Gastroesophageal sphincter (tissue), 4 donors: ENCODE results near the gene TAF1C. TPM values are rescaled to one million over a fixed set of nuclear protein-coding genes. Genes with fewer than 3 reads are reported as not detected.

Experiments
- ATAC-seq: fragments of 150-250 bp; one replicate; pipeline ENCODE4 v1.9.1; 2016; ENCODE audit warnings: mild to moderate bottlenecking, moderate library complexity
- H3K27ac ChIP-seq, 4 donors: fragments of 200-600 bp; sonication (generic) in 3 of 4; 1 replicate in 3 of 4; 2 replicates in 1 of 4; pipeline ENCODE4 v1.5.1; 2016 to 2019
- H3K27me3 ChIP-seq: fragments of 200-600 bp; sonication (generic); one replicate; pipeline ENCODE4 v1.5.1; 2019
- H3K36me3 ChIP-seq, 2 donors: fragments of 200-600 bp; sonication (generic); one replicate each; pipeline ENCODE4 v1.5.1; 2019; ENCODE audit warnings: control low read depth in 1 of 2
- H3K4me1 ChIP-seq, 3 donors: fragments of 200-600 bp; sonication (generic); 1 replicate in 2 of 3; 2 replicates in 1 of 3; pipeline ENCODE4 v1.5.1; 2016 to 2019; ENCODE audit warnings: control low read depth in 2 of 3
- H3K4me3 ChIP-seq, 2 donors: fragments of 200-600 bp; sonication (generic); one replicate each; pipeline ENCODE4 v1.5.1; 2019; ENCODE audit warnings: mild to moderate bottlenecking in 1 of 2, moderate library complexity in 1 of 2
- H3K9me3 ChIP-seq, 3 donors: fragments of 200-600 bp; sonication (generic); one replicate each; pipeline ENCODE4 v1.5.1; 2017 to 2019; ENCODE audit warnings: control low read depth in 2 of 3
- EP300 ChIP-seq: sonication (generic); formaldehyde crosslinking; IDR thresholded peaks from one replicate; pipeline ENCODE4 v1.6.1; 2017; ENCODE audit warnings: antibody characterized with exemption, mild to moderate bottlenecking
- POLR2A ChIP-seq, 2 donors: fragments of 450-650 bp; IDR thresholded peaks; one replicate each; pipeline ENCODE4 v1.6.1; 2017; ENCODE audit warnings: antibody characterized with exemption in 2 of 2, mild to moderate bottlenecking in 2 of 2, moderate library complexity in 1 of 2
- POLR2AphosphoS5 ChIP-seq: sonication (generic); formaldehyde crosslinking; IDR thresholded peaks from one replicate; pipeline ENCODE4 v1.6.1; 2017; ENCODE audit warnings: antibody characterized with exemption
- WGBS, 2 donors: methylation state at CpG; one replicate each; pipeline ENCODE4 v1.1.5; 2018; ENCODE audit warnings: low coverage in 1 of 2; 5-methylcytosine and 5-hydroxymethylcytosine counted together
- total RNA-seq, 4 donors: library from RNA; depleted of rRNA; stranded (reverse); fragments of >200 nt; gene quantifications; one replicate each; pipeline ENCODE4 v1.1.0, GENCODE V29; 2016
- TF ChIP-seq, protein P1 (sequence below), 4 experiments: fragments of 200-600 bp in 2 of 4; fragments of 450-650 bp in 2 of 4; sonication (generic) in 1 of 4; IDR thresholded peaks; one replicate each; pipeline ENCODE4 v1.5.1; 2017 to 2019; ENCODE audit warnings: antibody characterized with exemption in 4 of 4, mild to moderate bottlenecking in 2 of 4, moderate library complexity in 2 of 4

The TAF1C gene
- total RNA-seq, 4 donors from 2014 or later, result 16.1 to 51.4 (median 33.2) TPM

DNA sequence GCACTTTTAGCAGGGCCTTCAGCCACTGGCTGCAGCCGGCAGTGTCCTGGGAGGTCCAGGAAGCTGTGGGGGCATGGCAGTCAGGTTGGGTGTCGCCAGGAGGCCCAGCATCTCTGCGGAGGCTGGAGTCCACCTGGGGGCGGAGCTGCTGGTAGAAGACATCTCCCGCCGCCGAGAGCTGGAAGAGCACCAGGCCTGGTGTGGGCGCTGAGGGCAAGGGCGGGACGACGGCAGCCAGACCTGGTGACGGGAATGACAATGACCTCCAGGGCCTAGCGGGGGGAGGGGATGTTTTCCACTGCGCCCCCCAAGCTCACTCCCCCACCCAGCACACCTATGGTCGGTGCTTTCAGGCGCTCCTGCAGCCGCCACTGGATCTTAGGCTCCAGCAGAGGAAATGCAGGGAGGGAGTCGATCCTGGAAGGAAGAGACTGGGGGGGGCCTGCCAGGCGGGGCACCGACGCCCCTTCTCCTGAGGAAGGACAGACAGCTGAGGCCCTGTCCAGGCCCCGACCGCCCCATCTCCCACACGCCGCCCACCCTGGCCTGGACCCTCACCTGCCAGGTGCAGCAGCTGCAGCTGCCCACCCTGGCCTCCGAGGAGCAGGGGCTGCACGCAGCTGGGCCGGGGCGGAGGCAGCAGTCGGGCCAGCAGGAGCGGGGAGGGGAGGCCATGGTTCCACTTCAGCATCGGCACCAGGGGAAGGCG is 7.1 kb downstream of the TAF1C start:
- Histone ChIP-seq H3K4me3 (no peak overlapping the region), H3K4me1 (peaks cover 0 to 55% (median 21%) of the 10 kb centered on the region in 3 donors), H3K27ac (peak overlapping the region in 1 of 4 donors; percentile 64), H3K27me3 (no peaks in the 10 kb centered on the region), H3K36me3 (peaks cover 0 to 67% of the 10 kb centered on the region in 2 donors), H3K9me3 (no peaks in the 10 kb centered on the region)
- WGBS, 2 donors, result 93% methylated on average over 6 of the region's 33 CpGs; no CpG with 5 or more reads in 1 of the 2 donors
- no peak for TF ChIP-seq POLR2AphosphoS5
- TF ChIP-seq, protein P1, sequence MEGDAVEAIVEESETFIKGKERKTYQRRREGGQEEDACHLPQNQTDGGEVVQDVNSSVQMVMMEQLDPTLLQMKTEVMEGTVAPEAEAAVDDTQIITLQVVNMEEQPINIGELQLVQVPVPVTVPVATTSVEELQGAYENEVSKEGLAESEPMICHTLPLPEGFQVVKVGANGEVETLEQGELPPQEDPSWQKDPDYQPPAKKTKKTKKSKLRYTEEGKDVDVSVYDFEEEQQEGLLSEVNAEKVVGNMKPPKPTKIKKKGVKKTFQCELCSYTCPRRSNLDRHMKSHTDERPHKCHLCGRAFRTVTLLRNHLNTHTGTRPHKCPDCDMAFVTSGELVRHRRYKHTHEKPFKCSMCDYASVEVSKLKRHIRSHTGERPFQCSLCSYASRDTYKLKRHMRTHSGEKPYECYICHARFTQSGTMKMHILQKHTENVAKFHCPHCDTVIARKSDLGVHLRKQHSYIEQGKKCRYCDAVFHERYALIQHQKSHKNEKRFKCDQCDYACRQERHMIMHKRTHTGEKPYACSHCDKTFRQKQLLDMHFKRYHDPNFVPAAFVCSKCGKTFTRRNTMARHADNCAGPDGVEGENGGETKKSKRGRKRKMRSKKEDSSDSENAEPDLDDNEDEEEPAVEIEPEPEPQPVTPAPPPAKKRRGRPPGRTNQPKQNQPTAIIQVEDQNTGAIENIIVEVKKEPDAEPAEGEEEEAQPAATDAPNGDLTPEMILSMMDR (IDR thresholded peaks at IDR 0.05), result no peak
- no peak for TF ChIP-seq POLR2A (IDR thresholded peaks at IDR 0.05)
- ATAC-seq, result no peak

DNA sequence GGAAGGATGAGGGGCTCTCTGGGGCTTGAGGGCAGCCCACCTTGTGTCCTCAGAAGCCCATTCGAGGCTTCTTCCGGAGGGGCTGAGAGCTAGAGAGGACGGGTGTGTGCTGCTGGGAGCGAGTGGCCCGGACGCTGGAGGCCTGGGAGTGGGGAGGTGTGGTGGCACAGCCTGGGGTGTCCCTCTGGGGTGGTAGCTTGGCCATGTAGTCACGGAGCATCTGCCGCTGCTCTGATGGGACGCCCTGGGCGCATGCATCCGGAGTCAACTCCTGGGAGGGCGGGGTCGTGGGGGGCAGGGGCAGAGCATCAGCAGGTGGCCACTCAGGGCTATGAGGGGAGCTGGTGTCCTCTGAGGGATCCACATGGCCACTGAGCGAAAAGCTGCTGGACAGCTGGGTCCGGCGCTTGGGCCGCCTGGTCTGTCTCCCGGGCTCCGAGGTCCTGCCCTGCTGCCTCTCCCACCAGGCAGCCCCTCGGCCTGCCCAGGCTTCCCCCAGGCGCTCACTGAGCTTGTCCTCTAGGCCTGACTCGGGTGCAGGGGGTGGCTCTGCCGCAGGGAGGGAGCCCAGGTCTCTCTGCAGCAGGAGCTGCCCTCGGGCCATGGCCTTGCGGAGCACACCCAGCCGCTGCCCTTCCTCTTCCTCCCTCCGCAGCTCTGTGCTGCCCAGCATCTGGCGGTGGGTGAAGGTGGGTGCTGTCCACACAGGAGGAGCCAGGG is 7.8 kb downstream of the TAF1C start:
- no peak overlapping the region for H3K4me3 ChIP-seq
- 100% methylated on average over 1 of the region's 28 CpGs; no CpG with 5 or more reads in 1 of the 2 donors for WGBS, 2 donors
- peaks cover 0 to 51% (median 21%) of the 10 kb centered on the region in 3 donors for H3K4me1 ChIP-seq
- no peak for ATAC-seq
- H3K9me3 ChIP-seq, result no peaks in the 10 kb centered on the region
- TF ChIP-seq EP300, result no peak
- TF ChIP-seq POLR2AphosphoS5, result no peak
- TF ChIP-seq POLR2A (IDR thresholded peaks at IDR 0.05), result no peak
- TF ChIP-seq, protein P1 (IDR thresholded peaks at IDR 0.05), result no peak
- peaks cover 0 to 60% of the 10 kb centered on the region in 2 donors for H3K36me3 ChIP-seq
- H3K27ac ChIP-seq, result peak overlapping the region in 2 of 4 donors; percentile 64 to 76
- no peaks in the 10 kb centered on the region for H3K27me3 ChIP-seq

DNA sequence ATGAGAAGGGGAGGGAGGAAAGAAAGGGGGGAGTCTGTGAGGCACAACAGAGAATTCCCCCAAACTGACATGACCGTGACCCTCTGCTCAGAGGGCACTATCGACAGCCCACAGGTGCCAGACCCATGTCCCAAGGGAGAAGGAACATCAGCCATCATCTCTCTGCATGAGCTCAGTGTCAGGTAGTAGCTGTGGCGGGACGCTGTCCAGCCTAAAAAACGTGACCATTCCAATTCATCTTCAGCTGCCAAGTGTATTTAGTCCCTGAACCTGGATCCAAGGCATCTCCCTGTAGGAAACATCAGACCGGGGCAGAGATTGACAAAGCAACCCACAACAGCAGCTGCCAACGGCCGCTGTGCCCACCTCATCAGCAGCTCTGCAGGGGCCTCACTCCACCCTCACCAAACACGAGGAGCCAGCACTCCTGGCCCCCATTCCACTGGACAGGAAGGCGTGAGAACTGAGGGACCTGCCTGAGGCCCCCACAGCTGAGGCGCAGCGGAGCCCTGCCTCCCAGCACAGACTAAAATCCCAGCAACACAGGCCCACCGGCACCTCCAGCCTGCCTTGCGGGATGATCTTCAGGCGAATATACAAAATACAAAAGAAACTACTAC is 8.6 kb downstream of the TAF1C start:
- ATAC-seq, result peak; percentile 23
- Histone ChIP-seq H3K4me1 (peaks cover 0 to 43% (median 21%) of the 10 kb centered on the region in 3 donors), H3K36me3 (peaks cover 0 to 52% of the 10 kb centered on the region in 2 donors), H3K4me3 (no peak overlapping the region), H3K27ac (peak overlapping the region in 3 of 4 donors; percentile 64 to 80 (median 76)), H3K9me3 (no peaks in the 10 kb centered on the region), H3K27me3 (no peaks in the 10 kb centered on the region)
- TF ChIP-seq POLR2A (IDR thresholded peaks at IDR 0.05) (no peak), EP300 (no peak), POLR2AphosphoS5 (no peak)
- TF ChIP-seq, protein P1 (IDR thresholded peaks at IDR 0.05), result no peak
- 71 to 79% methylated on average over 5 of the region's 15 CpGs for WGBS, 2 donors

DNA sequence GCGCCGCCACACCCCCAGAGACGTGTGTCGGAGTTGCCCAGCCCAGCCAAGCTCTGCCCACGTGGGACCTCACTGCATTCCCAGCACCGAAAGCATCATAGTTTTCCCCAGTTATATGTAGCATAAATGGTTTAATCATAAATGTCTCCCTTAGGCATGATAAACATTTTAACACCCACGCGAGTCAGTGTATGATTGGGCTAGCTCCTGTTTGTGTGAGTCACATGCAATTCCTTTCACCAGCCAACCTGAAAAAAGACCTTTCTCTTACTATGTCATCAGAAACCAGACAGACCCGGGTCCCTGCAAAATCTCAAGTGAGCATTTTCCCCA is 9.2 kb downstream of the TAF1C start:
- Histone ChIP-seq H3K27me3 (no peaks in the 10 kb centered on the region), H3K27ac (peak overlapping the region in 3 of 4 donors; percentile 64 to 80 (median 76)), H3K36me3 (peaks cover 0 to 46% of the 10 kb centered on the region in 2 donors), H3K4me3 (no peak overlapping the region), H3K9me3 (no peaks in the 10 kb centered on the region), H3K4me1 (peaks cover 0 to 41% (median 21%) of the 10 kb centered on the region in 3 donors)
- ATAC-seq, result peak; percentile 47
- TF ChIP-seq POLR2AphosphoS5, result peak; percentile 44
- TF ChIP-seq POLR2A (IDR thresholded peaks at IDR 0.05), result no peak
- WGBS, 2 donors, result 4% methylated on average over 6 of the region's 9 CpGs; no CpG with 5 or more reads in 1 of the 2 donors
